Motor neuron (in vitro differentiated cells): ENCODE data around the gene SCPEP1. TPM values are rescaled to one million over a fixed set of nuclear protein-coding genes. Genes with fewer than 3 reads are reported as not detected.
A peak's percentile ranks its signal among the peaks of the same experiment; 100 is the strongest.

Experiments used
- ATAC-seq, 8 experiments: fragments of 200-7000 bp; cut with Tn5 transposase; replicated peaks in 6 of 8; 2 replicates each; pipeline ENCODE4 v1.8.0; 2021; ENCODE audit warnings: mild to moderate bottlenecking in 8 of 8, moderate library complexity in 8 of 8
- H3K27ac ChIP-seq, 2 donors: fragments of 250-450 bp; sonication (Bioruptor Pico); 2 replicates each; pipeline ENCODE4 v1.9.0; 2021; ENCODE audit warnings: antibody characterized with exemption in 2 of 2, mild to moderate bottlenecking in 2 of 2, moderate library complexity in 1 of 2
- H3K4me1 ChIP-seq, 2 donors: fragments of 250-450 bp; sonication (Bioruptor Pico); replicated peaks in 1 of 2; 2 replicates each; pipeline ENCODE4 v1.6.1; 2021; ENCODE audit warnings: antibody characterized with exemption in 2 of 2, mild to moderate bottlenecking in 2 of 2, moderate library complexity in 1 of 2
- H3K4me3 ChIP-seq, 5 donors: fragments of 250-450 bp; sonication (Bioruptor Pico); 2 replicates each; pipeline ENCODE4 v1.9.0; 2021; ENCODE audit warnings: antibody characterized with exemption in 5 of 5, mild to moderate bottlenecking in 5 of 5, moderate library complexity in 4 of 5
- WGBS, 10 experiments: fragments of 450-650 bp; shearing (Covaris generic); methylation state at CpG; one replicate each; pipeline ENCODE4 v1.0.0; 2022; 5-methylcytosine and 5-hydroxymethylcytosine counted together
- in situ Hi-C, 9 experiments: fragments of 400-800 bp; cut with MboI; loops; one replicate each; pipeline ENCODE4 v1.15.0; 2021; ENCODE audit warnings: low sequenced_read_pairs in 9 of 9, low pct_unique_long_range_greater_than_20kb in 2 of 9; ENCODE audit not compliant: unreplicated experiment in 9 of 9
- total RNA-seq, 8 experiments: library from RNA; unstranded; fragments of 300-600 nt; gene quantifications; 2 replicates each; pipeline versions ENCODE4 v1.2.3 to v1.2.4, GENCODE V29; 2022

Gene SCPEP1
- total RNA-seq, 8 experiments from 2014 or later, result 6.6 to 132 (median 12.9) TPM

DNA sequence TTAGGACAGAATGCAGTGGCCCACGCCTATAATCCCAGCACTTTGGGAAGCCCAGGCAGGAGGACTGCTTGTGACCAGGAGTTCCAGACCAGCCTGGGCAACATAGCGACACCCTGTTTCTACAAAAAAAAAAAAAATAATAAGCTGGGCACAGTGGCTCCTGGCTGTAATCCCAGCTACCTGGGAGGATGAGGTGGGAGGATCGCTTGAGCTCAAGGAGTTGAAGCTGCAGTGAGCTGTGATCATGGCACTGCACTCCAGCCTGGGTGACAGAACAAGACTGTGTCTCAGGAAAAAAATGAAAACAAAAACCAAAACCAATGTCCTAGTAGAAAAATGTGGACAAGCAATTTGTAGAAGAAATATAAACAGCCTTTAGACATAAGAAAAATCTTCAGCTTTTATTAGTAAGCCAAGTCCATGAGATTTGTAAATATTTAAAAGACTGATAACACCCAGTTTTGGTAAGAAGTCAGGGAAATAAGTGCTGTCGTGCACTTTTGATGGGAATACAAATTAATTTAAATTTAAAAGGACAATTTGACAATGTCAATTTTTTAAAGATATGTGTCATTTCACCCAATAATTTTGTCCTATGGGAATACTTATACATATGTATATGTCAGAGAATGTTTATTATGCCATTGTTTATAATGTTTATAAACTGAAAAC is 11.1 kb downstream of the SCPEP1 start:
- 79 to 100% (median 96%) methylated on average over 1 to 4 of the region's 4 CpGs for WGBS, 10 experiments
- Histone ChIP-seq H3K4me3 (no peak overlapping the region), H3K27ac (no peak overlapping the region), H3K4me1 (no peaks in the 10 kb centered on the region)
- in situ Hi-C loops, result no loop called here
- no peak for ATAC-seq

DNA sequence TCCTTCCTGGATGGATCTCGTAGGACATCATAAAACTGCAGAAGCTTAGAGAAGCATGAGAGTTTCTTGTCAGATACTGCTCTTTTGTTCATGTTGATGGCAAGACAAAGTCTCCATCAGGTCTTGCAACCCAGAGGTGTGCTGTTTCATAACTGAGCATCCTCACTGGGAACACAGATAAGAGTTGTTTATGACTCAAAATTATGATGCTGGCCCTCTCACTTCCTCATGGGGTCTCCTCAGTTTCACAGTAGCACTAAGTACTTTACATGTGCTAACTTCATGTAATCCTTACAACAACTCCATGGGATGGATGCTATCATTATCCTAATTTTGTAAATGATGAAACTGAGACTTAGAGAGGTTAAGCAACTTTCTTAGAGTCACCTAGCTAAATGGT is 14.4 kb downstream of the SCPEP1 start:
- in situ Hi-C loops, result no loop called here

DNA sequence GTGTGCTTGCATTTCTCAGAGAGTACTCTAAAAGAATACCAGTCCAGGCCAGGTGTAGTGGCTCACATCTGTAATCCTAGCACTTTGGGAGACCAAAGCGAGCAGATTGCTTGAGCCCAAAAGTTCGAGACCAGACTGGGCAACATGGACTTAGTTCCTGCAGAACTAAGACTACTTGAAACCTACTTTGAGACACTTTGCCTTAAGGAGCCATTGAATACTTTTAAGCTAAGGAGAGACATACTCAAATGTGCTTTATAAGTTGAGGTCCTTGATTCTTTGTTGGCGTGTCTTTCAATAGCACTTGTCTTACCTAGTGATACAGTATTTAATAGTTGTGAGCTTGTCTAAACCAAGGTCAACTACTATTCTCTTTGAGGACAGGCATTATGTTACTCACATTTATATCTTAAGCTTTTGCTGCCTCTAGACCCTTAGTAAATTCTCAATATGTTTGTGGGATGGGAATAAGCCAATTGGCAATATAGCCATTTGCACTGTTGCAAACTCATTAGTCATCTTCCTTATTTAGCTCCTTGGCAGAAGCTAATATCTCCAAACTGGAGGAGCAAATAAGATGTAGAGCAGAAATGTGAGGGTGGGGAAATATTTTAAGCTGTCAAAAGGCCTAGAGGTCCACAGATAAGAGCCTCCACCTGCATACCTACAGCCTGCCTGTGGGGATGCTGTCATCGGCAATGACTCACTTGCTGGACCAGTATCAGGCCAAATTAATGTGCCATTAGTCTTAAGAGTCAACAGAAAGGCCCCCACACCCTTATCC is 16.3 kb downstream of the SCPEP1 start:
- Histone ChIP-seq H3K27ac (no peak overlapping the region), H3K4me3 (no peak overlapping the region), H3K4me1 (no peaks in the 10 kb centered on the region)
- no peak for ATAC-seq
- in situ Hi-C loops, result no loop called here
- WGBS, 10 experiments, result 86 to 100% (median 92%) methylated on average over 1 to 4 of the region's 4 CpGs; no CpG with 5 or more reads in 2 of the 10 experiments

More for the DNA sequence above, 14.4 kb downstream of the SCPEP1 start:
- 40 to 100% (median 100%) methylated on average over 1 of the region's 1 CpG; no CpG with 5 or more reads in 5 of the 10 experiments for WGBS, 10 experiments
- no peak for ATAC-seq
- H3K27ac ChIP-seq, result no peak overlapping the region
- H3K4me1 ChIP-seq, result no peaks in the 10 kb centered on the region
- H3K4me3 ChIP-seq, result no peak overlapping the region

DNA sequence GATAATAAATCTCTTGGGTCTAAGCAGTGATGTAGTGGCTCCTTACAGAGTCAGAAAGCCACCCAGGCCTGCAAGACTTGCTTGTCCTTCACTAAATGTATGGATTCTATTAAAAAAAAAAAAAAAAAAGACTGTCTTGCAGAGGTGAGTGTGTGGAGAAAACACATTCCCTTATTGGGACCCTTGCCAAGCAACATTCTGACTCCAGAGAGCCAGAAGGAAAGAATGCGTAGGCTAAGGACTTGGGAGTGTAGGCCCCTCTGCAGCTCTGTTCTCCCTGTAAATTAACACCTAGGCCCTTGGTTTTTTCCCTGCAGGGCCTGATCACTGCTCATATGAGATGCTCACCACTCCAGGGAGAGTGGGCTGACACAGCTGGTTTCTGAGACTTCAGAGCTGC is 17.8 kb downstream of the SCPEP1 start:
- in situ Hi-C loops, result no loop called here
- ATAC-seq, result no peak
- Histone ChIP-seq H3K4me3 (no peak overlapping the region), H3K4me1 (no peaks in the 10 kb centered on the region), H3K27ac (no peak overlapping the region)
- WGBS, 10 experiments, result 83 to 100% (median 100%) methylated on average over 1 of the region's 1 CpG; no CpG with 5 or more reads in 3 of the 10 experiments

DNA sequence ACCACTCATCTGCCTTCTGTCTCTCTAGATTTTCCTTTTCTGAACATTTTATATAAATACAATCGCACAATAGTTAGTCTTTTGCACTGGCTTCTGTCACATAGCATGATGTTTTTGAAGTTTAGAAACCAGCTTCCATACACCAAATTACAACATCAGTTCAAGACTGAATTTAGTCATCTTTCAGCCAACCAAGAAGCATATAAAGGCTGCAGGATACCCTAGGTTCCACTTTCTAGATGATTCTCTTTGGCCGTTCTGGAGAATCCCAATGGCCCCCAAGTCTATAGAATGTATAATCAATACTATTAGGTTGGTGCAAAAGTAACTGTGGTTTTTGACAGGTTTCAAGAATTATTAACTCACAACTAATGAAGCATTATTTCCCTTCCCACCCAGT is 19.4 kb downstream of the SCPEP1 start:
- Histone ChIP-seq H3K4me3 (no peak overlapping the region), H3K4me1 (no peaks in the 10 kb centered on the region), H3K27ac (no peak overlapping the region)
- ATAC-seq, result no peak
- in situ Hi-C loops, result no loop called here
- 33 to 100% (median 88%) methylated on average over 1 to 2 of the region's 2 CpGs; no CpG with 5 or more reads in 1 of the 10 experiments for WGBS, 10 experiments

DNA sequence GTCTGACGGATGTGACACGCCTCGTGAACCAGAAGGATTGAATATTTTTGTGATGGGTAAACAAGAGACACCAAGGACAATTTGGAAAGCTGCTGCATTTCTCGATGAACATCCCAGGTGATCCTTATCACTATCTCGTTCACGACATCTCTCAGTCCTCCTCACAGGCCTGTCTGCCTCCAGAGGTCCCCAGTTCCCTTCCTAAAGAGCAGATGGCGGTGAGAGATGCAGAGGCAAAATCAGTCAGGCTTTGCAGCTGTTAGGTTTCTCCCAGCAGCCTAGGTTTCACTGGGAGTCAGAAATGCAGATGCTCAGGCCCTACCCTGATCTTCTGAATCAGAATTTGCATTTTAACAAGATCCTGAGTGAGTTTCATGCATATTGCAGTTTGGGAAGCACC is 23.6 kb downstream of the SCPEP1 start:
- in situ Hi-C loops, result no loop called here
- WGBS, 10 experiments, result 80 to 100% (median 92%) methylated on average over 1 to 7 of the region's 7 CpGs; no CpG with 5 or more reads in 3 of the 10 experiments
- no peak for ATAC-seq
- no peaks in the 10 kb centered on the region for H3K4me1 ChIP-seq
- H3K27ac ChIP-seq, result no peak overlapping the region
- H3K4me3 ChIP-seq, result no peak overlapping the region

DNA sequence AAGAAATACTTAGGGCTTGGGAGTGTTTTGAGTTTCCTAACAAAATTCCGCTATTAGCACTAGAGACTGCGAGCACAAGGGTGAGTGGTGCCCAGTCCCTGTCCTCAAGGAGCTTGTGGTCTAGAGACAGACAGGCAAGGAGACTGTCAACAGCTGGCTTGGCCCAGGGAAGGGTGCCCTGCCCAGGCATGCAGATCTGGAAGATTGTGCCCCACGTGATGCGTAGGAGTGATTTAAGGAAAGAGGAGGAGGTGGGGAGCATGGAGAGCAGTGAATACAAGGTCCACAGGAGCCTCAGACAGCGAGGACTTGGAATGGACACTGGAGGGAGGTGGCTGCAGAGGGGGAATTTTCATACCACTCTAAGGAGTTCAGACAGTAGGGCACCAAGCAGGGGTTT is 25.0 kb downstream of the SCPEP1 start:
- in situ Hi-C loops, result no loop called here
- Histone ChIP-seq H3K27ac (no peak overlapping the region), H3K4me1 (no peaks in the 10 kb centered on the region), H3K4me3 (no peak overlapping the region)
- peak in 2 of 8 experiments; percentile 41 to 45 for ATAC-seq
- 60 to 100% (median 97%) methylated on average over 1 to 5 of the region's 5 CpGs for WGBS, 10 experiments

DNA sequence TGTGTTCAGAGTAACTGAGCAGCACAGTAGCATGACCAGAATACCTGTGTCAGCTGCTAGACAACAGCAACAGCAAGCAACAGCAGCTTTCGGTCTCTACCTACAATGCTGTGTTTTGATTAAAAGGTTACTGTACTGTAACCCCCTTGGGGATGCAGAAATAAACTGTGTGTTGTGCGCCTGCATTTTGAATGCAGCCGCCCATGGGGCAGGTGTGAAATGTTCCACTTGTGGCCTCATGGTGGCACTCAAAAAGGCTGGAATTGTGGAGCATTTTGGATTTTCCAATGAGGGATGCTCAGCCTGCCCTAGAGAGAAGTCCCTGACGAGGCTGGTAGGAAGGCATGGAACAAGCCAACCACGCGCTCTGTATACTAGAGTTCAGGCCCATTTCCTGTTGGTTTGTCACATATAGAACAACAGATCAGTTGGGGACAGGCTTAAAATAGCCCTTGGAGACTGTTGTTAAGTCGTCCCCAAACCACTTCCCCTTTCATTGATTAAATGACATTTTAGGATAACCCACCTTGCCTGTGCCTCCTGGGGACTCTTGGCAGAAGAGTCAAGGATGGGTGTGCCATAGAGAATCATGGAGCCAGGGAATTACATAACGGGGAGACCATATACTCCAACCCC is 27.1 kb downstream of the SCPEP1 start:
- H3K27ac ChIP-seq, result no peak overlapping the region
- in situ Hi-C loops, result no loop called here
- H3K4me1 ChIP-seq, result peaks cover 3 to 12% of the 10 kb centered on the region in 2 donors
- no peak overlapping the region for H3K4me3 ChIP-seq
- WGBS, 10 experiments, result 80 to 100% (median 93%) methylated on average over 2 to 8 of the region's 8 CpGs; no CpG with 5 or more reads in 2 of the 10 experiments
- no peak for ATAC-seq

DNA sequence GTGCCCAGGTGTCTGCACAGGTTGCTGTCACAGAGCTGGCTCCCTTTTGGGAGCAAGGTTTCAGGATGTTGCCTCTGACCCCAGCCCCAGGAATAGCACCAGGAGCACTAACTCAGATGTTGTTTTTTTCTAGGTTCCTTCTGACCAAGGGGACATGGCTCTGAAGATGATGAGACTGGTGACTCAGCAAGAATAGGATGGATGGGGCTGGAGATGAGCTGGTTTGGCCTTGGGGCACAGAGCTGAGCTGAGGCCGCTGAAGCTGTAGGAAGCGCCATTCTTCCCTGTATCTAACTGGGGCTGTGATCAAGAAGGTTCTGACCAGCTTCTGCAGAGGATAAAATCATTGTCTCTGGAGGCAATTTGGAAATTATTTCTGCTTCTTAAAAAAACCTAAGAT is 28.1 kb downstream of the SCPEP1 start:
- no peak overlapping the region for H3K4me3 ChIP-seq
- in situ Hi-C loops, result no loop called here
- 80 to 100% (median 94%) methylated on average over 1 to 2 of the region's 2 CpGs; no CpG with 5 or more reads in 3 of the 10 experiments for WGBS, 10 experiments
- ATAC-seq, result no peak
- peaks cover 3 to 12% of the 10 kb centered on the region in 2 donors for H3K4me1 ChIP-seq
- no peak overlapping the region for H3K27ac ChIP-seq

DNA sequence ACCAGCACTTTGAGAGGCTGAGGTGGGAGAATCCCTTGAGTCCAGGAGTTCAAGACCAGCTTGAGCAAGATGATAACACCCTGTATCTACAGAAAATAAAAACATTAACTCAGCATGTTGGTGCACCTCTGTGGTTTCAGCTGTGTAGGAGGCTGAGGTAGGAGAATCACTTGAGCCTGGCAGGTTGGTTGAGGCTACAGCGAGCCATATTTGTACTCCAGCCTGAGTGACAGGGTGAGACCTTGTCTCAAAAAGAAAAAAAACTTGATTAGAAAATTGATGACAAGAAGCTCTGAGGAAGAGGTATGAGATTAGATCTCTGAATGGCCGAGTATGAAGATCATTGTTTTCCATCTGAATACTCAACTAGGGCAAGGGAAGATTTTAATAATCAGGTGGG is 31.0 kb downstream of the SCPEP1 start:
- WGBS, 10 experiments, result 17 to 95% (median 75%) methylated on average over 1 to 2 of the region's 2 CpGs; no CpG with 5 or more reads in 4 of the 10 experiments
- Histone ChIP-seq H3K4me3 (no peak overlapping the region), H3K4me1 (peaks cover 3 to 12% of the 10 kb centered on the region in 2 donors), H3K27ac (no peak overlapping the region)
- ATAC-seq, result no peak
- in situ Hi-C loops, result no loop called here

DNA sequence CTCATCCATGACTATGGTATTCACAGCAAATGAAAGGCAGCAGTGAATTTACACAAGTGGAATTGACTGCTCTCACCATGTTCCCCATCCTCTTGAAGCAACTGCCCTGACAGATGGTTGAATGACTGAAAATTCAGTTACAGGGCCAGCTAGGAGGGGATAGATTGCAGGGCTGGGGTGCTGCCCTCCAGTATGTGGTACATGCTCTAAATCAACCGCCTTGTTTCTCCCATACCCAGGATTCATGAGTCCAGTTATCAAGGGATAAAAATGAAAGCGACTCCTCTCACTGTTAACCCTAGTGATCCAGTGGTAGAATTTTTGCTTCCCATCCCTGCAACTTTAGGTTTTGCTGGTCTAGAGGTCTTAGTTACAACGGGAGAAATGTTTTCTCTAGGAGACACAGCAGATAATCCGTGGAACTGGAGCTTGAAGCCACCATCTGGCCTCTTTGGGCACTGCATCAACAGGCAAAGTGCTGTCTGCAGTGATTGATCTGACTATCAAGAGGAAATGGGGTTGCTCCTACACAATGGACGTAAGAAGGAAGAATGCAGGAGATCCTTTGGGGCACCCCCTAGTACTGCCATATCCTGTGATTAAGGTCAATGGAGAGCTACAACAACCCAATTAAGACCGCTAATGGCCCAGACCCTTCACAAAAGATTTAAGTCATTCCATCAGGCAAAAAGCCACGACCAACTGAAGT is 32.0 kb downstream of the SCPEP1 start:
- ATAC-seq, result peak; percentile 79 to 94 (median 90)
- Histone ChIP-seq H3K4me1 (peaks cover 3 to 12% of the 10 kb centered on the region in 2 donors), H3K27ac (no peak overlapping the region), H3K4me3 (no peak overlapping the region)
- in situ Hi-C loops, result no loop called here
- 0 to 60% (median 21%) methylated on average over 1 to 6 of the region's 7 CpGs for WGBS, 10 experiments

DNA sequence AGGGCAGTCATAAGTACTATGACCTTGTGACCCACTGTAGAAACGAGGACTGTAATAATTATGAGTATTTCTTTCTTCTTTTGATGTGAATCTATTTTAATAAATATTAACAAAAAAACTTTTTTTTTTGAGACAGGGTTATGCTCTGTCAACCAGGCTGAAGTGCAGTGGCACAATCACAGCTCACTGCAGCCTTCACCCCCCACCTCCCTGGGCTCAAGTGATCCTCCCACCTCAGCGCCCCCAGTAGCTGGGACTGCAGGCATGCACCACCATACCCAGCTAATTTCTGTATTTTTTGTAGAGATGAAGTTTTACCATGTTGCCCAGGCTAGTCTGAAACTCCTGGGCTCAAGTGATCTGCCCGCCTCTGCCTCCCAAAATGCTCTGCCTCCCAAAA is 32.6 kb downstream of the SCPEP1 start:
- peak in 5 of 8 experiments; percentile 18 to 53 (median 36) for ATAC-seq
- in situ Hi-C loops, result no loop called here
- no peak overlapping the region for H3K4me3 ChIP-seq
- peaks cover 3 to 12% of the 10 kb centered on the region in 2 donors for H3K4me1 ChIP-seq
- H3K27ac ChIP-seq, result no peak overlapping the region
- WGBS, 10 experiments, result 0 to 100% (median 50%) methylated on average over 1 to 2 of the region's 3 CpGs; no CpG with 5 or more reads in 3 of the 10 experiments
